BE2C (cell line): Measurements from ENCODE around the gene PRKAB1. TPM values are rescaled to one million over a fixed set of nuclear protein-coding genes. Genes with fewer than 3 reads are reported as not detected.
"Not testable (repeated sequence)": the region's sequence is repeated elsewhere in the genome, so short reads cannot be mapped to it uniquely, and the experiment has no call there.

Source experiments
- DNase-seq: peaks from one replicate; pipeline ENCODE4 v3.0.0-alpha.2; 2020
- H3K27me3 ChIP-seq: fragments of 250-450 bp; sonication (Bioruptor Pico); 2 replicates; pipeline ENCODE4 v1.5.1; 2020; ENCODE audit warnings: mild to moderate bottlenecking
- H3K36me3 ChIP-seq: fragments of 250-450 bp; sonication (Bioruptor Pico); 2 replicates; pipeline ENCODE4 v1.5.1; 2020; ENCODE audit warnings: mild to moderate bottlenecking
- H3K4me1 ChIP-seq: fragments of 250-450 bp; sonication (Bioruptor Pico); 2 replicates; pipeline ENCODE4 v1.5.1; 2020
- H3K4me3 ChIP-seq: 2 replicates; pipeline ENCODE4 v1.5.1; 2011; ENCODE audit warnings: low read depth, low read length
- H3K9me3 ChIP-seq: fragments of 250-450 bp; sonication (Bioruptor Pico); 2 replicates; pipeline ENCODE4 v1.5.1; 2020
- CTCF ChIP-seq: IDR thresholded peaks from 2 replicates; pipeline ENCODE4 v1.5.1; 2012; ENCODE audit warnings: mild to moderate bottlenecking, low read depth, low read length
- polyA plus RNA-seq: library from polyadenylated mRNA; unstranded; fragments of >200 nt; gene quantifications from one replicate; pipeline ENCODE4 v1.2.1, GENCODE V29; 2012; ENCODE audit warnings: low read depth, missing spikeins; ENCODE audit not compliant: insufficient read length, insufficient read depth

Gene PRKAB1
- 30.6 TPM for polyA plus RNA-seq

DNA sequence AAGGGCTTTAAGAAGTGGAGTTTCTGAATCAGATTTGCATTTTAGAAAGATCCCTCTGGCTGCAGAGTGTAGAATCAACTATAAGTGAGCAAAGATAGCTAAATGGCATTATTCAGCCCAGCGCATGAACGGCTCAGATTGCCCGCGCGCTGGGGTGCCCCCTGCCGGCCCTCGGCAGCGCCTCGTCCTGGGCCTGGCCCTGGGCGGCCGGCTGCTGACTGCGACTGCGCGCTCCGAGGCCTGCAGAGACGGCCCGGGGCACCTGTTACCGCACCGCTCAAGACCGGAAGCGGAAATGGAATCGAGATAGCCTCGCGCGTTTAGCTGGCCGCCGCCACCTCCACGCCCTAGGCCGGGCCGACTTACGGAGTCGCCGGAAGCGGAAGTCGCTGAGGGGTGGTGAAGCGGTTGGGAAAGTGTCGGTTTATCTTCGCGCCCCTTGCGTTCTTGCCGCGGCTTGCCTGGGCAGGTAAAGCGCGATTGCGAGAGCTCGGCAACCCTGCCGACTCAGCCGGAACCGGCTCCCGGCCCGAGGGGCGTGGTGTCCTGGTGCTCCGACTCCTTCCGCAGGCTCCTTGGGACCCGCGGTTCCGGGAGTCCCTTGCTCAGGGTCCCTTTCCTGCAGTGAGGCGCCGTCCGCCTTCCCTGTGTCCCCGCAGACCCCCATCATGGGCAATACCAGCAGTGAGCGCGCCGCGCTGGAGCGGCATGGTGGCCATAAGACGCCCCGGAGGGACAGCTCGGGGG is at the start of gene PRKAB1:
PRKAB1 (plus strand) TSS at position 557 of the 747 bp plus-strand sequence; CDS start at position 669, 112 bp downstream.
- peak; percentile 85 for TF ChIP-seq CTCF
- Histone ChIP-seq H3K27me3 (no peaks in the 10 kb centered on the region), H3K36me3 (peaks cover 11% of the 10 kb centered on the region), H3K4me1 (no peaks in the 10 kb centered on the region), H3K4me3 (peak within 1 kb of the TSS; percentile 98), H3K9me3 (no peaks in the 10 kb centered on the region)
- DNase-seq = peak; percentile 98

DNA sequence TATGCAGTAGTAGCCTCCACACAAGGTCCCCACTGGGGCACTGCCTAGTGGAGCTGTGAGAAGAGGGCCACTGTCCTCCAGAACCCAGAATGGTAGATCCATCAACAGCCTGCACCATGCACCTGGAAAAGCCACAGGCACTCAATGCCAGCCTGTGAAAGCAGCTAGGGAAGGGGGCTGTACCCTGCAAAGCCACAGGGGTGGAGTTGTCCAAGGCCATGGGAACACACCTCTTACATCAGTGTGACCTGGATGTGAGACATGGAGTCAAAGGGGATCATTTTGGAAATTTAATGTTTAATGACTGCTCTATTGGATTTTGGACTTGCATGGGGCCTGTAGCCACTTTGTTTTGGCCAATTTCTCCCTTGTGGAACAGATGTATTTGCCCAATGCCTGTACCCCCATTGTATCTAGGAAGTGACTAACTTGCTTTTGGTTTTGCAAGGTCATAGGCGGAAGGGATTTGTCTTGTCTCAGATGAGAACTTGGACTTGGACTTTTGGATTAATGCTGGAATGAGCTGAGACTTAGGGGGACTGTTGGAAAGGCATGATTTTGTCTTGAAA is 49.5 kb upstream of the PRKAB1 start:
- H3K9me3 ChIP-seq, H3K4me3 ChIP-seq, H3K36me3 ChIP-seq, H3K4me1 ChIP-seq, DNase-seq: not testable (repeated sequence)
- peaks cover 11% of the 10 kb centered on the region; the same call in 1 of the 2 replicates for H3K27me3 ChIP-seq

GRCh38 chr12:119620490-119620889 is 47.4 kb upstream of the PRKAB1 start:
- no peaks in the 10 kb centered on the region; the same call in 1 of the 2 replicates for H3K4me1 ChIP-seq
- no peaks in the 10 kb centered on the region for H3K9me3 ChIP-seq
- H3K36me3 ChIP-seq = no peaks in the 10 kb centered on the region
- peaks cover 11% of the 10 kb centered on the region; the same call in 1 of the 2 replicates for H3K27me3 ChIP-seq
- no peak overlapping the region for H3K4me3 ChIP-seq
- TF ChIP-seq CTCF = no peak
- DNase-seq = no peak

GRCh38 chr12:119621878-119622277 is 46.1 kb upstream of the PRKAB1 start:
- Histone ChIP-seq H3K27me3 (peaks cover 11% of the 10 kb centered on the region; the same call in 1 of the 2 replicates), H3K36me3 (no peaks in the 10 kb centered on the region), H3K4me1 (no peaks in the 10 kb centered on the region; the same call in 1 of the 2 replicates), H3K9me3 (no peaks in the 10 kb centered on the region), H3K4me3 (no peak overlapping the region)
- no peak for TF ChIP-seq CTCF
- no peak for DNase-seq

GRCh38 chr12:119624966-119625365 is 43.0 kb upstream of the PRKAB1 start:
- Histone ChIP-seq H3K27me3 (peaks cover 5% of the 10 kb centered on the region; the same call in 1 of the 2 replicates), H3K4me1 (no peaks in the 10 kb centered on the region; the same call in 1 of the 2 replicates), H3K36me3 (no peaks in the 10 kb centered on the region), H3K9me3 (no peaks in the 10 kb centered on the region), H3K4me3 (no peak overlapping the region)
- DNase-seq = no peak
- TF ChIP-seq CTCF = no peak

DNA sequence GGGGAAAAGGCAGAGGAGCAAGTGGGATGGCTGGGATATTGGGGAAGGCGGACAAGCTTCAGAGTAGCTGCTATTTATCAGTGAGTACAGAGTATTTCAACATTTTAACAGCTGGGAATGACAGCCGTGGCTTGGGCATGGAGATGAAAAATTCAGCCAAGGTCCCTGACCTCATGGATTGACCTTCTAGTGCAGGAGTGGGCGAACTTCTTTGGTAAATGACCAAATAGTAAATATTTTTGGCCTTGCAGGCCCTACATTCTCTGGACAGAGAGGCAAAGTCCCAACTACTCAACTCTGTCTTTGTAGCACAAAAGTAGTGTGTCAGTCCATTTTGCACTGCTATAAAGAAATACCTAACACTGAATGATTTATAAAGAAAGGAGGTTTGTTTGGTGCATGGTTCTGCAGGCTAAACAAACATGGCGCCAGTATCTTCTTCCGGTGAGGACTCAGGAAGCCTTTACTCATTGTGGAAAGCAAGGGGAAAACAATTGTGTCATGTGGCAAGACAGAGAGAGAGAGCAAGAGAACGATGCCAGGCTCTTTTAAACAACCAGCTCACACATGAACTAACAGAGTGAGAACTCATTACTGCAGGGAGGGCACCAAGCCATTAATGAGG is 40.8 kb upstream of the PRKAB1 start:
- no peak for TF ChIP-seq CTCF
- Histone ChIP-seq H3K36me3 (no peaks in the 10 kb centered on the region), H3K4me1 (no peaks in the 10 kb centered on the region; the same call in 1 of the 2 replicates), H3K27me3 (peaks cover 5% of the 10 kb centered on the region; the same call in 1 of the 2 replicates), H3K4me3 (no peak overlapping the region), H3K9me3 (no peaks in the 10 kb centered on the region)
- DNase-seq = no peak
